IPS DF 6.9 (cell line): ENCODE measurements around the gene GPHB5.

ENCODE experiments used
- DNase-seq: peaks from one replicate; pipeline ENCODE4 v3.0.0-alpha.2; 2013; ENCODE audit warnings: low read depth, low spot score
- H3K27ac ChIP-seq: one replicate; pipeline ENCODE4 v1.5.1; 2013; ENCODE audit warnings: low read length, control low read depth
- H3K27me3 ChIP-seq: 2 replicates; pipeline ENCODE4 v1.6.1; 2013; ENCODE audit warnings: mild to moderate bottlenecking, low read length; ENCODE audit not compliant: control insufficient read depth, insufficient read depth
- H3K36me3 ChIP-seq: 2 replicates; pipeline ENCODE4 v1.6.1; 2013; ENCODE audit warnings: low read length; ENCODE audit not compliant: control insufficient read depth, insufficient read depth
- H3K4me1 ChIP-seq: 2 replicates; pipeline ENCODE4 v1.6.1; 2013; ENCODE audit warnings: low read length; ENCODE audit not compliant: control insufficient read depth, insufficient read depth
- H3K4me3 ChIP-seq: 2 replicates; pipeline ENCODE4 v1.5.1; 2013; ENCODE audit warnings: mild to moderate bottlenecking, low read length
- H3K9me3 ChIP-seq: 2 replicates; pipeline ENCODE4 v1.6.1; 2013; ENCODE audit warnings: low read length, inconsistent platforms; ENCODE audit not compliant: control insufficient read depth, insufficient read depth
- WGBS: extraction: QIAGEN DNeasy Blood & Tissue Kit; methylation state at CpG from one replicate; pipeline ENCODE4 v1.1.7; 2013; ENCODE audit warnings: mixed read lengths, missing lambda C conversion rate; ENCODE audit not compliant: insufficient read length, insufficient coverage; 5-methylcytosine and 5-hydroxymethylcytosine counted together

Gene GPHB5, protein sequence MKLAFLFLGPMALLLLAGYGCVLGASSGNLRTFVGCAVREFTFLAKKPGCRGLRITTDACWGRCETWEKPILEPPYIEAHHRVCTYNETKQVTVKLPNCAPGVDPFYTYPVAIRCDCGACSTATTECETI

DNA sequence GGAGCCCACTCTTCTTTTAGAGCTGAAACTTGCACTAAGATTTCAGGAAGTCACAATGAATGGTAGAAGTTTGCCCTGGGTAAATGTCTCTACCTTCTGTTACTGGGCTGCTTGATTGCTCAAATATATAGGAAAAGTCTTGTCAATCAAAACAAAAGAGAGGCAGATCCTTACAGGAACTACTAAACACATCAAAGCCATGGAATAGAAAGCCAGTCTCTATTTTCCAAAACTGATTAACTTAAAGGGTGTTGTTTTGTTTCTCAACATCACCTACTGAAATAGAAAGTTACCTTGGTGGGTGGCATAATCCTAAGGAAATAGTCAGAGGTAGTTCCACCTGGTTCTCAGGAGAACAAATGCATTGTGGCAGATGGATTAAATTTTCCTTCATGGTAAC lies at the start of gene GPHB5:
TSS of gene GPHB5 (minus strand) at position 101 of the 400 bp plus-strand sequence. CDS start 1,086 bp downstream, outside the sequence.
- no peaks in the 10 kb centered on the region for H3K36me3 ChIP-seq
- no peak for DNase-seq
- no peaks in the 10 kb centered on the region for H3K4me1 ChIP-seq
- H3K4me3 ChIP-seq = no peak within 1 kb of the TSS
- H3K27ac ChIP-seq = no peak within 1 kb of the TSS
- no peaks in the 10 kb centered on the region for H3K27me3 ChIP-seq
- H3K9me3 ChIP-seq = no peaks in the 10 kb centered on the region

DNA sequence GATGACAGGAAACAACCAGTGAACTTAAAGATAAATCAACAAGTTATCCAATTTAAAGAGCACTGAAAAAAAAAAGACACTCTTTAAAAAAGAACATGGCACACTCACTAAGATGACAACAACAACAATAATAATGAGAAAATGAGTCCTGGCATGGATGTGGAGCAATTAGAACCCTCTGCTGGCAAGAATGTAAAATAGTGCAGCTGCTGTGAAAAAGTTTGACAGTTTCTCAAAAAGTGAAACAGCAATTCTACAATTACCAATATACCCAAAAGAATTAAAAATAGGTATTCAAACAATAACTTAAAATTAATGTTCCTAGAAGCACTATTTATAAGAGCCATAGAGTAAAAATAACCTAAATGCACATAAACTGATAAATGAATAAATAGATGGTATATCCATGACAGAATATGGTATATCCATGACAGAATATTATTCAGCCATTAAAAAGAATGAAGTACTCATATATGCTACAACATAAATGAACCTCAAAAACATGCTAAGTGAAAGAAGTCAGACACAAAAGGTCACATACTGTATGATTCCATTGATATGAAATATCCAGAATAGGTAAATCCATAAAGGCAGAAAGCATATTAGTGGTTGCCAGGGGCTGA lies 49.1 kb upstream of the GPHB5 start:
- Histone ChIP-seq H3K9me3 (no peaks in the 10 kb centered on the region), H3K27me3 (no peaks in the 10 kb centered on the region; the same call in 1 of the 2 replicates), H3K27ac (no peak overlapping the region), H3K4me3 (no peak overlapping the region), H3K4me1 (no peaks in the 10 kb centered on the region), H3K36me3 (no peaks in the 10 kb centered on the region)
- DNase-seq = no peak

DNA sequence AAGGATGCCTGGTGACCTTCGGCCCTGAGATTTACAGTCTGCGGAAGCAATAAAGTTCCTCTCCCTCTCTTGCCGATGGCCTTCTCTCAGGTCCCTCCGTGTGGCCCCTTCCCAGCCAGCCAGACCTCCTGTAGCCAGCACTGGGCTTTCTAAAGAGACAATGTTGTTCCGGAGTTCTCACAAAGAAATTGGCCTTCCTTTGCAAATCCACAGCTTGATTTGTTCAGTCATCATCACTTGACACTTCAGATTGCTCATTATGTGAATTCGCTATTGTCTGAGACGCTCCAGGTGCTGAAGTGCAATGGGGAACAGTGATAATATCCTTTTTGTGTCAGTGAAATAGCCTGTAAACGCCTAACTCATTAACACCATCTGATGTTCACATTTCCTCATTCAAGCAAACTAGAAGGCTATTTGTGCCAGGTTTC lies 43.7 kb upstream of the GPHB5 start:
- Histone ChIP-seq H3K36me3 (no peaks in the 10 kb centered on the region), H3K4me3 (no peak overlapping the region), H3K4me1 (no peaks in the 10 kb centered on the region), H3K9me3 (no peaks in the 10 kb centered on the region), H3K27me3 (no peaks in the 10 kb centered on the region), H3K27ac (no peak overlapping the region)
- no CpG with 5 or more reads among the region's 8 CpGs for WGBS
- no peak for DNase-seq

DNA sequence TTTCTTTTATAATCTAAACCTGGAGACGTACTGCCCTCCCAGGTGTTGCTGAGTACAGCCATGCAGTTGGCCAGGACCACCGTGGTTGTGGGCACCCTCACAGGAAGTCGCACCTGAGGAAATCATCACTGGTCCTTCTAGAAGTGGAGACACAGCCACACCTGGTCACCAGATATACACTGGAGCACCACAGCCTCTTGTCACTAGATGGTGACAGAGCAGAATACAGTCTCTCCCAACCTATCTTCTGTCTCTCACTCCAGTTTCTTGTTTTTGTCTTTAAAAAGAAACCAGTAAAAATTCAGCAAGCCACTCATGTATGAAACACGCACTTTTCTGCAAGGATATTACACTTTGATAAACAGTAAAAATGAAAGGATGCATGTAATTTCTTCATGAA lies 43.1 kb upstream of the GPHB5 start:
- no peak for DNase-seq

DNA sequence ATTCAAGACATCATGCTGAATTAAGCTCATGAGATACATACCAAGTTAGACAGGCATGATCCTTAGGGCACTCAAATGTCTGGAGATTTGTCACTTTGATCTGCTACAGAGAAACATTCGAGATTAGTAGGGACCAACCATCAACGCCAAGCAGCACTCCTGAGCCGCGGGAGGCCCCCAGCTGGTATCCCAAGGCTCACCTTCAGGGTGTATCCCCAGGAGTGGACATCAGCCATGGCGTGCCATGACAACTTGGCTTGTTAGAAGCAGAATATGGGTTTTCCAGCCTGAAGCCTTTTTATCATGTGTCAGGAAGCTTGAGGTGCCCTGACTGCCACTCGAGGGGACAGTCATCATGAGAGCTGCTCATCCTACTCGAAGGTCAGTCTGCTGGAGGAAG lies 39.1 kb upstream of the GPHB5 start:
- DNase-seq = no peak
- no peak overlapping the region for H3K4me3 ChIP-seq
- no CpG with 5 or more reads among the region's 7 CpGs for WGBS

More for the DNA sequence above, 43.1 kb upstream of the GPHB5 start:
- Histone ChIP-seq H3K36me3 (no peaks in the 10 kb centered on the region), H3K4me1 (no peaks in the 10 kb centered on the region), H3K9me3 (no peaks in the 10 kb centered on the region), H3K27me3 (no peaks in the 10 kb centered on the region), H3K4me3 (no peak overlapping the region), H3K27ac (no peak overlapping the region)
- no CpG with 5 or more reads among the region's 4 CpGs for WGBS

DNA sequence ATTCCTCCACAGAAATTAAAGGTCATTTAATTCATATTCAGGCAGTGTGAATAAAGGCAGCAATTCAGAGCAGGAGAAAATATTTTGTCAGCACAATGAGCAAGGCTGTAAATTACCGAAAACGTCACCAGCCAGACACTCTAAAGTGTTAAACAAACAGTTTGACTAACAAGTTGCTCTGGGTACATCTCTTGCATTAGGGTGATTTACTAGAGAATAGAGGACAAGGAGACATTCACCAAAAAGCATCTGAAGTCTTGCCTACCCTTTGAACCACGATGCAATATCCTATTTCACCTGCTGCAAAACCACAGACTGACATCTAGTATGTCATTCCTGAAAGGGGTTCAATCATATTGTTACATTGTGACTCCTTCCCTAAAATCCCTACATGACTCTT lies 27.1 kb upstream of the GPHB5 start:
- Histone ChIP-seq H3K4me1 (no peaks in the 10 kb centered on the region), H3K9me3 (no peaks in the 10 kb centered on the region), H3K36me3 (no peaks in the 10 kb centered on the region), H3K27ac (no peak overlapping the region), H3K27me3 (no peaks in the 10 kb centered on the region), H3K4me3 (no peak overlapping the region)
- no peak for DNase-seq
- no CpG with 5 or more reads among the region's 3 CpGs for WGBS

More for the DNA sequence above, 39.1 kb upstream of the GPHB5 start:
- H3K36me3 ChIP-seq = no peaks in the 10 kb centered on the region
- H3K4me1 ChIP-seq = no peaks in the 10 kb centered on the region
- H3K27ac ChIP-seq = no peak overlapping the region
- no peaks in the 10 kb centered on the region for H3K9me3 ChIP-seq
- H3K27me3 ChIP-seq = no peaks in the 10 kb centered on the region

DNA sequence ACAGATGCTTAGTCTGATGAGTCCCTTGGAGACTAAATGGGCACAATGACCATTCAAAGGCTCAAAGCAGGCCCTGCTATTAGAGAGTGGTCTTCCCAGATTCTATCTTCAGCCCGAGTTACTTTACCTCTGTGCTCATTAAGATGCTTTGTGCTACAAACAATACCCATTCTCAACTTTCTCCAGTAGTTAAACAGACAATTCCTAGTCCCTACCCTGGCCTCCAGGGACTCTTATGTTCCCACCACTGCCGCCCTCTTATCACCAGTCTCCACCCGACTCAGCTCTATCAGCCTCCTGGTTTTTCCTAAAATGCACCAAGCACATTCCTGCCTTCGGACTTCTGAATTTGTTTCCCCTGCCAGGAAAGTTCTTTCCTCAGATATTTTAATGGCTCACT lies 25.6 kb upstream of the GPHB5 start:
- Histone ChIP-seq H3K4me1 (no peaks in the 10 kb centered on the region), H3K27me3 (no peaks in the 10 kb centered on the region), H3K4me3 (no peak overlapping the region), H3K9me3 (no peaks in the 10 kb centered on the region), H3K27ac (no peak overlapping the region), H3K36me3 (no peaks in the 10 kb centered on the region)
- no peak for DNase-seq
- WGBS = no CpG with 5 or more reads among the region's 4 CpGs

DNA sequence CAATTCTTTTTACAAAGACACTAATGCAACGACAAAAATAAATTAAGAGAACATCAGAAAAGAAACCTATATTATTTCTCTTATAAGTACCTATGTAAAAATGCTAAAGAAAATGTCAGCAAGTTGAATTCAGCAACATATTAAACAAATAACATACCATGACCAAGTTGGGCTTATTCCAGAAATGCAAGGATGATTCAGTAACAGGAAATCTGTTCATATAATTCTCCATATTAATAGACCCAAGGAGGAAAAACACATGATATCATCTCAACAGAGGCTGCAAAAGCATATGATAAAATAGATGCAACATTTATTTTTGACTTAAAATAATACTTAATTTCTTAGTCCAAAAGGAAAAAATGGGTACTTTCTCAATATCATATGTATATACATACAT lies 25.1 kb upstream of the GPHB5 start:
- Histone ChIP-seq H3K9me3 (no peaks in the 10 kb centered on the region), H3K27me3 (no peaks in the 10 kb centered on the region), H3K36me3 (no peaks in the 10 kb centered on the region), H3K4me1 (no peaks in the 10 kb centered on the region), H3K27ac (no peak overlapping the region), H3K4me3 (no peak overlapping the region)
- no peak for DNase-seq
- WGBS = no CpG with 5 or more reads among the region's 1 CpG

DNA sequence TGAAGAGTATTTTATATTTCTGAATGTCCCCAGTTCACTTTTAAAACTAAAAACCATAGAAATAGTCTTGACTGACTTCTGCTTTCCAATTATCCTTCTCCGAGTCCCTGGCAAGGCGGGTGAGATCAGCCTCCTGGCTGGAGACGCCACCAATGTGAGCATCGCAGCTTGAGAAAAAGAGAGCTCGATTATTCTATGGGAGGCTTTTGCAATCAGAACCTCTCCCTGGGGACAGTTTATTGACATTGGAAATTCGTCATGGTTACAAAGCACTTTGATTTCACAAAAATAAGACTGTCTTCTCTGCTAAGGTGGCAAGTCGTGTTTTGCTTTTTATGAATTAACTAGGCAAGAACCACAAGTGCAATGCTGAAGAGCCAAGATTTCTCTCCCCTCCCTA lies 23.6 kb upstream of the GPHB5 start:
- H3K4me3 ChIP-seq = no peak overlapping the region
- H3K9me3 ChIP-seq = no peaks in the 10 kb centered on the region
- WGBS = no CpG with 5 or more reads among the region's 7 CpGs
- DNase-seq = no peak
- no peaks in the 10 kb centered on the region for H3K36me3 ChIP-seq
- no peaks in the 10 kb centered on the region for H3K27me3 ChIP-seq
- no peak overlapping the region for H3K27ac ChIP-seq
- H3K4me1 ChIP-seq = no peaks in the 10 kb centered on the region

DNA sequence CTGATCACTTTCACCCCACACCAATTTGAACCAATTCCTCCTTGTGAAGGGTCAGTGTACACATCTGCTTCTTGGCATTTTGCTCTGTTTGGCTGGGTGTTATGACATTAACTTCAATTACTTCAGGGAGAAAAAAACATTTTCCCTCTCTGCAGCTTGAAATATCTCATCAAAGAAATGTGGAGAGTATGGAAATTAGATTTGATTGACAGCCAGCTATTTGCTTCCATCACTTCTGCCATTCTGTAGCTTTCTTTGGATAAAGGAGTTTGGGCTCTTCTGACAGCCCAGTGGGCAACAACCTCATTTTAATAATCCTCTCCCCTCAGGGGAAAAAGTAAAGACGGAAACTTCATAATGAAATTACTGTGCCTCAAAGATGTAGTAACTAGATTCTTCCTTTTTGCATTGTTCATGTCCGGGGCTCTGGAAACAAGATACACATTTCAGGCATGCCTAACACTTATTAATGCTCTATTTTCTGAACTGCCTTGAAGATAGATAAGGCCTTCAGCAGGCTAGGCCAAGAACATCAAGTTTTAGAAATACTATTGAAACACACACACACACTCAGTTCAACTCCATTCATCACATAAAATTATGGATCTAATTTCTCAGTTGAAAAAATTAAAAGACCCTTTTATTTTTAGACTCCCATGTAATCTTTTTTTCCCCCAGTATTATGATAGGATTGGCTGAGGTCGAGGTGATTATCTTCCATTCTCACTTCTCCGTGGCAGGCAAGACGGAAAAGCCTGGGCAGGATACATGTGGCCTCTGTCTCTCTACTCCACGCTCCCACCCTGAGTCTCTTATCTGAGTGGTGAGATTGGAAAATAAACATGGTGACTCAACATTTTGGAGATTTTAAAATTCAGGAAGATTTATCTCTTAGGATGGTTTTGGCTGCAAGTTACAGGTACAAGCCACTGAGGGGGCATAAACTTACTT lies 10.3 kb upstream of the GPHB5 start:
- H3K27me3 ChIP-seq = no peaks in the 10 kb centered on the region
- WGBS = no CpG with 5 or more reads among the region's 6 CpGs

More for the DNA sequence above, 10.3 kb upstream of the GPHB5 start:
- Histone ChIP-seq H3K36me3 (no peaks in the 10 kb centered on the region), H3K9me3 (no peaks in the 10 kb centered on the region), H3K27ac (no peak overlapping the region), H3K4me3 (no peak overlapping the region), H3K4me1 (no peaks in the 10 kb centered on the region)
- no peak for DNase-seq
